Neural progenitor cell (in vitro differentiated cells): ENCODE data around the gene HOXA2. TPM values are rescaled to one million over a fixed set of nuclear protein-coding genes. Genes with fewer than 3 reads are reported as not detected.

Experiments used
- DNase-seq: peaks from one replicate; pipeline ENCODE4 v3.0.0-alpha.2; 2016; ENCODE audit warnings: low spot score
- H2AFZ ChIP-seq: fragments of 200-600 bp; sonication (generic); replicated peaks from 2 replicates; pipeline ENCODE4 v1.6.1; 2016; ENCODE audit warnings: antibody characterized with exemption
- H3F3A ChIP-seq: fragments of 200-600 bp; sonication (generic); 2 replicates; pipeline ENCODE4 v1.6.1; 2016; ENCODE audit warnings: antibody characterized with exemption, low read depth
- H3K27ac ChIP-seq: fragments of 200-600 bp; sonication (generic); 2 replicates; pipeline ENCODE4 v1.5.1; 2016; ENCODE audit warnings: mild to moderate bottlenecking
- H3K27me3 ChIP-seq: fragments of 200-600 bp; sonication (generic); 2 replicates; pipeline ENCODE4 v1.6.1; 2016; ENCODE audit warnings: mild to moderate bottlenecking, moderate library complexity
- H3K36me3 ChIP-seq: fragments of 200-600 bp; sonication (generic); 2 replicates; pipeline ENCODE4 v1.5.1; 2016
- H3K4me1 ChIP-seq: fragments of 200-600 bp; sonication (generic); 2 replicates; pipeline ENCODE4 v1.6.1; 2016; ENCODE audit warnings: mixed run types
- H3K4me2 ChIP-seq: fragments of 200-600 bp; sonication (generic); 2 replicates; pipeline ENCODE4 v1.6.1; 2016
- H3K4me3 ChIP-seq: fragments of 200-600 bp; sonication (generic); 2 replicates; pipeline ENCODE4 v1.5.1; 2016
- H3K79me2 ChIP-seq: fragments of 200-600 bp; sonication (generic); 2 replicates; pipeline ENCODE4 v1.6.1; 2016; ENCODE audit warnings: low read depth
- H3K9ac ChIP-seq: fragments of 200-600 bp; sonication (generic); 2 replicates; pipeline ENCODE4 v1.6.1; 2016
- H3K9me3 ChIP-seq: fragments of 200-600 bp; sonication (generic); 2 replicates; pipeline ENCODE4 v1.5.1; 2016; ENCODE audit warnings: low read depth
- H4K20me1 ChIP-seq: fragments of 200-600 bp; sonication (generic); 2 replicates; pipeline ENCODE4 v1.6.1; 2016; ENCODE audit warnings: low read depth
- H3K27ac Mint-ChIP-seq: 3 replicates; pipeline ENCODE4 v1.8.0; 2021; ENCODE audit warnings: mixed read lengths
- H3K27me3 Mint-ChIP-seq: 2 replicates; pipeline ENCODE4 v1.8.0; 2022; ENCODE audit warnings: low read depth, mild to moderate bottlenecking, inconsistent platforms, moderate library complexity, mixed read lengths; ENCODE audit not compliant: insufficient read depth
- H3K36me3 Mint-ChIP-seq: 3 replicates; pipeline ENCODE4 v1.8.0; 2021; ENCODE audit warnings: mixed read lengths
- H3K4me1 Mint-ChIP-seq: 3 replicates; pipeline ENCODE4 v1.8.0; 2021; ENCODE audit warnings: mixed read lengths
- H3K4me3 Mint-ChIP-seq: 3 replicates; pipeline ENCODE4 v1.8.0; 2021; ENCODE audit warnings: mild to moderate bottlenecking, moderate library complexity, mixed read lengths
- H3K9me3 Mint-ChIP-seq: 3 replicates; pipeline ENCODE4 v1.8.0; 2020; ENCODE audit warnings: mixed read lengths
- CTCF ChIP-seq: fragments of 200-600 bp; sonication (generic); IDR thresholded peaks from 2 replicates; pipeline ENCODE4 v1.5.1; 2017; ENCODE audit warnings: antibody characterized with exemption, mild to moderate bottlenecking
- EZH2 ChIP-seq: fragments of 200-600 bp; sonication (generic); IDR thresholded peaks from 2 replicates; pipeline ENCODE4 v1.6.1; 2017; ENCODE audit warnings: antibody characterized with exemption, mild to moderate bottlenecking, moderate library complexity
- EZH2phosphoT487 ChIP-seq: fragments of 200-600 bp; sonication (generic); IDR thresholded peaks from 2 replicates; pipeline ENCODE4 v1.6.1; 2017; ENCODE audit warnings: antibody characterized with exemption
- total RNA-seq: library from RNA; depleted of rRNA; stranded (reverse); fragments of >200 nt; gene quantifications from 2 replicates; pipeline ENCODE4 v1.2.3, GENCODE V29; 2015; ENCODE audit warnings: low replicate concordance

Gene HOXA2
- total RNA-seq, 1 donor from 2014 or later = not detected

- no peak overlapping the region for H3K27ac ChIP-seq
- Mint-ChIP-seq H3K27ac (no peak overlapping the region), H3K4me1 (peaks cover 4% of the 10 kb centered on the region), H3K27me3 (peaks cover 94% of the 10 kb centered on the region), H3K9me3 (peaks cover 4% of the 10 kb centered on the region), H3K4me3 (peak overlapping the region; percentile 22), H3K36me3 (no peaks in the 10 kb centered on the region)
- no peak overlapping the region for H3K9ac ChIP-seq
- peak; percentile 67 for DNase-seq
- no peak for TF ChIP-seq EZH2phosphoT487
- TF ChIP-seq CTCF = no peak
- peaks cover 100% of the 10 kb centered on the region for H4K20me1 ChIP-seq
- H3K79me2 ChIP-seq = no peaks in the 10 kb centered on the region
- H3K4me3 ChIP-seq = no peak overlapping the region
- peak overlapping the region; percentile 11 for H3K4me2 ChIP-seq
- no peaks in the 10 kb centered on the region for H3K36me3 ChIP-seq
- no peak overlapping the region for H2AFZ ChIP-seq
- peaks cover 30% of the 10 kb centered on the region for H3F3A ChIP-seq
- H3K4me1 ChIP-seq = peaks cover 11% of the 10 kb centered on the region
- H3K9me3 ChIP-seq = no peaks in the 10 kb centered on the region
- H3K27me3 ChIP-seq = peaks cover 100% of the 10 kb centered on the region
These were observed 1.8 kb downstream of the HOXA2 start for GRCh38 chr7:27100694-27101170.

GRCh38 chr7:27099453-27100370 is 2.8 kb downstream of the HOXA2 start:
- Histone ChIP-seq H4K20me1 (peaks cover 100% of the 10 kb centered on the region), H3K4me1 (peaks cover 11% of the 10 kb centered on the region), H3K36me3 (no peaks in the 10 kb centered on the region), H3K9ac (no peak overlapping the region), H3K27me3 (peaks cover 100% of the 10 kb centered on the region), H3K9me3 (no peaks in the 10 kb centered on the region), H2AFZ (no peak overlapping the region), H3F3A (peaks cover 27% of the 10 kb centered on the region), H3K79me2 (no peaks in the 10 kb centered on the region), H3K27ac (no peak overlapping the region), H3K4me2 (no peak overlapping the region), H3K4me3 (no peak overlapping the region)
- no peaks in the 10 kb centered on the region for H3K36me3 Mint-ChIP-seq
- TF ChIP-seq CTCF (no peak), EZH2 (peak; percentile 4), EZH2phosphoT487 (peak; percentile 12)
- peaks cover 94% of the 10 kb centered on the region for H3K27me3 Mint-ChIP-seq
- peaks cover 10% of the 10 kb centered on the region for H3K4me1 Mint-ChIP-seq
- no peak overlapping the region for H3K27ac Mint-ChIP-seq
- peaks cover 8% of the 10 kb centered on the region for H3K9me3 Mint-ChIP-seq
- DNase-seq = no peak
- H3K4me3 Mint-ChIP-seq = no peak overlapping the region

GRCh38 chr7:27098578-27099451 is 3.7 kb downstream of the HOXA2 start:
- Mint-ChIP-seq H3K4me3 (no peak overlapping the region), H3K4me1 (peaks cover 10% of the 10 kb centered on the region), H3K27me3 (peaks cover 94% of the 10 kb centered on the region), H3K36me3 (no peaks in the 10 kb centered on the region), H3K9me3 (peaks cover 11% of the 10 kb centered on the region), H3K27ac (no peak overlapping the region)
- DNase-seq = peak; percentile 68
- Histone ChIP-seq H3K9ac (no peak overlapping the region), H3F3A (peaks cover 27% of the 10 kb centered on the region), H3K36me3 (no peaks in the 10 kb centered on the region), H3K27ac (no peak overlapping the region), H3K4me1 (peaks cover 11% of the 10 kb centered on the region), H3K9me3 (no peaks in the 10 kb centered on the region), H3K79me2 (no peaks in the 10 kb centered on the region), H4K20me1 (peaks cover 100% of the 10 kb centered on the region), H3K27me3 (peaks cover 100% of the 10 kb centered on the region), H3K4me2 (no peak overlapping the region), H2AFZ (no peak overlapping the region), H3K4me3 (no peak overlapping the region)
- TF ChIP-seq EZH2phosphoT487 (peak; percentile 97), EZH2 (peak; percentile 99), CTCF (no peak)
